Endothelial cell of umbilical vein (primary cell): Measurements from ENCODE around the gene LRP1B. TPM values are rescaled to one million over a fixed set of nuclear protein-coding genes. Genes with fewer than 3 reads are reported as not detected.

ENCODE experiments used
- BruUV-seq: library from RNA; stranded (reverse); fragments of 400-500 nt; replicated peaks from 2 replicates; lab custom pipeline; 2021; lab: Mats Ljungman, UMichigan
- CTCF ChIA-PET: fragments of 300-600, 350-600 bp; sonication (Branson Sonifier 250); formaldehyde crosslinking; loops from one replicate; lab custom pipeline; 2021; ENCODE audit warnings: antibody characterized with exemption, inconsistent platforms; lab: Charles Lee
- POLR2A ChIA-PET: fragments of 300-600, 350-600 bp; sonication (Branson Sonifier 250); formaldehyde crosslinking; loops from one replicate; lab custom pipeline; 2021; ENCODE audit warnings: antibody characterized with exemption, inconsistent platforms; lab: Charles Lee
- DNase-seq: peaks from one replicate; pipeline ENCODE4 v3.0.0-alpha.2; 2011; ENCODE audit warnings: low read depth, low spot score
- FAIRE-seq: peaks from 2 replicates; lab custom pipeline; 2011; peaks lifted over from hg19 to GRCh38; lab: Jason Lieb, UNC
- H2AFZ ChIP-seq: 2 replicates; pipeline ENCODE4 v1.6.0; 2012; ENCODE audit warnings: low read depth, low read length, control low read depth, inconsistent platforms
- H3K27ac ChIP-seq: 2 replicates; pipeline ENCODE4 v1.5.1; 2011; ENCODE audit warnings: low read depth, mild to moderate bottlenecking, control low read depth, low read length, moderate library complexity; ENCODE audit not compliant: insufficient read depth
- H3K27me3 ChIP-seq, 2 experiments: 2 replicates each; pipeline versions ENCODE4 v1.6.0 to v1.6.1; 2011; ENCODE audit warnings: low read length in 2 of 2, mixed read lengths in 1 of 2; ENCODE audit not compliant: control insufficient read depth in 2 of 2, insufficient read depth in 2 of 2
- H3K36me3 ChIP-seq, 2 experiments: 2 replicates in 1 of 2; 3 replicates in 1 of 2; pipeline ENCODE4 v1.5.1; 2011; ENCODE audit warnings: low read length in 2 of 2, mild to moderate bottlenecking in 1 of 2, moderate library complexity in 1 of 2; ENCODE audit not compliant: control insufficient read depth in 2 of 2, insufficient read depth in 2 of 2; ENCODE audit errors: extremely low read depth in 1 of 2
- H3K4me1 ChIP-seq: 3 replicates; pipeline ENCODE4 v1.5.1; 2011; ENCODE audit warnings: mild to moderate bottlenecking, low read length; ENCODE audit not compliant: control insufficient read depth, insufficient read depth; ENCODE audit errors: extremely low read depth
- H3K4me2 ChIP-seq: 2 replicates; pipeline ENCODE4 v1.6.1; 2011; ENCODE audit warnings: low read length, control low read depth, mixed read lengths; ENCODE audit not compliant: insufficient read depth
- H3K4me3 ChIP-seq, 3 experiments: fragments of 200-600 bp in 1 of 3; sonication (generic), shearing (Covaris generic) in 1 of 3; replicated peaks in 1 of 3; 2 replicates each; pipeline ENCODE4 v1.5.1; 2011 to 2016; ENCODE audit warnings: control low read depth in 3 of 3, low read length in 3 of 3, mild to moderate bottlenecking in 2 of 3, inconsistent platforms in 1 of 3, low read depth in 1 of 3, moderate library complexity in 1 of 3; ENCODE audit not compliant: insufficient read depth in 1 of 3
- H3K79me2 ChIP-seq: 2 replicates; pipeline ENCODE4 v1.6.0; 2012; ENCODE audit warnings: low read length, inconsistent platforms; ENCODE audit not compliant: control insufficient read depth, insufficient read depth
- H3K9ac ChIP-seq: replicated peaks from 2 replicates; pipeline ENCODE3; 2011; ENCODE audit warnings: low read length, control low read depth; ENCODE audit not compliant: insufficient read depth; ENCODE audit errors: extremely low read depth
- H3K9me1 ChIP-seq: replicated peaks from 3 replicates; pipeline ENCODE4 v1.6.0; 2011; ENCODE audit warnings: mild to moderate bottlenecking, low read length; ENCODE audit not compliant: control insufficient read depth, insufficient read depth; ENCODE audit errors: extremely low read depth
- H3K9me3 ChIP-seq: replicated peaks from 2 replicates; pipeline ENCODE4 v1.5.1; 2012; ENCODE audit warnings: low read length, inconsistent platforms; ENCODE audit not compliant: control insufficient read depth, insufficient read depth
- H4K20me1 ChIP-seq: replicated peaks from 2 replicates; pipeline ENCODE3; 2011; ENCODE audit warnings: mild to moderate bottlenecking, low read length; ENCODE audit not compliant: control insufficient read depth, insufficient read depth; ENCODE audit errors: extremely low read depth
- CTCF ChIP-seq, 2 donors: IDR thresholded peaks; 1 replicate in 1 of 2; 2 replicates in 1 of 2; pipeline ENCODE4 v1.5.1; 2011; ENCODE audit warnings: low read length in 2 of 2, mild to moderate bottlenecking in 2 of 2, moderate library complexity in 2 of 2, control low read depth in 1 of 2, inconsistent platforms in 1 of 2, low read depth in 1 of 2; ENCODE audit not compliant: insufficient read depth in 1 of 2; ENCODE audit errors: extremely low read depth in 1 of 2
- EZH2 ChIP-seq: IDR thresholded peaks from 2 replicates; pipeline ENCODE4 v1.6.1; 2012; ENCODE audit warnings: borderline replicate concordance, low read depth, mild to moderate bottlenecking, moderate library complexity, low read length, inconsistent platforms; ENCODE audit not compliant: severe bottlenecking
- FOS ChIP-seq: IDR thresholded peaks from 2 replicates; pipeline ENCODE4 v1.6.1; 2011; ENCODE audit warnings: mild to moderate bottlenecking, low read length, moderate library complexity, borderline replicate concordance; ENCODE audit not compliant: insufficient read depth
- GATA2 ChIP-seq: IDR thresholded peaks from 2 replicates; pipeline ENCODE4 v1.7.0; 2011; ENCODE audit warnings: low read depth, mild to moderate bottlenecking, moderate library complexity, mixed read lengths, low read length; ENCODE audit not compliant: insufficient read length, insufficient read depth
- JUN ChIP-seq: IDR thresholded peaks from 2 replicates; pipeline ENCODE4 v1.6.1; 2011; ENCODE audit warnings: borderline replicate concordance, low read depth; ENCODE audit not compliant: insufficient read length, insufficient read depth
- MAX ChIP-seq: IDR thresholded peaks from 2 replicates; pipeline ENCODE4 v1.6.1; 2011; ENCODE audit not compliant: insufficient read depth, insufficient read length
- MYC ChIP-seq: IDR thresholded peaks from one replicate; pipeline ENCODE4 v1.6.1; 2011; ENCODE audit warnings: mild to moderate bottlenecking, low read depth, low read length
- POLR2A ChIP-seq: IDR thresholded peaks from 2 replicates; pipeline ENCODE4 v1.6.1; 2012; ENCODE audit warnings: low read depth, mild to moderate bottlenecking, control low read depth, low read length
- POLR2AphosphoS5 ChIP-seq: IDR thresholded peaks from 2 replicates; pipeline ENCODE4 v1.6.1; 2012; ENCODE audit warnings: low read depth, mild to moderate bottlenecking, control low read depth, low read length, moderate library complexity; ENCODE audit not compliant: insufficient read depth
- dilution Hi-C: fragments of 300-500 bp; cut with MboI; formaldehyde crosslinking; loops from one replicate; pipeline ENCODE4 v1.15.0; 2019; ENCODE audit warnings: low sequenced_read_pairs; ENCODE audit not compliant: extremely low pct_ligation_motif_present
- intact Hi-C: fragments of 100-400 bp; cut with micrococcal nuclease; formaldehyde crosslinking; loops from one replicate; pipeline ENCODE4 v1.10.0; 2022
- polyA plus RNA-seq, 4 experiments: library from polyadenylated mRNA; depleted of rRNA in 3 of 4; stranded (reverse) in 3 of 4; unstranded in 1 of 4; fragments of >200 nt; gene quantifications; 2 replicates each; pipeline versions ENCODE4 v1.2.1 to v1.2.3, GENCODE V29; 2011 to 2012; ENCODE audit warnings: missing spikeins in 1 of 4
- total RNA-seq: library from RNA; stranded (reverse); gene quantifications from 2 replicates; pipeline ENCODE4 v1.2.3, GENCODE V29; 2021

Gene LRP1B
- total and polyA plus RNA-seq, 2 donors (not counting 3 experiments of a cell fraction or from before 2014, with no cell fraction given) = 0.03 to 0.07 TPM

GRCh38 chr2:140356697-140357096 is 1774.1 kb downstream of the LRP1B start:
- TF ChIP-seq MAX (no peak), MYC (no peak), FOS (no peak), JUN (no peak), GATA2 (no peak), POLR2AphosphoS5 (no peak), POLR2A (no peak)
- no peak for FAIRE-seq
- POLR2A ChIA-PET = no interaction called here

GRCh38 chr2:140355511-140356090 is 1775.2 kb downstream of the LRP1B start:
- ChIA-PET POLR2A (no interaction called here), CTCF (no interaction called here)
- Histone ChIP-seq H3K27me3 (no peaks in the 10 kb centered on the region), H3K36me3 (no peaks in the 10 kb centered on the region), H3K4me3 (no peak overlapping the region), H3K9ac (no peak overlapping the region), H3K79me2 (no peaks in the 10 kb centered on the region), H3K9me3 (no peaks in the 10 kb centered on the region), H3K27ac (no peak overlapping the region), H3K4me2 (no peak overlapping the region), H3K4me1 (no peaks in the 10 kb centered on the region), H2AFZ (no peak overlapping the region), H3K9me1 (no peaks in the 10 kb centered on the region), H4K20me1 (no peaks in the 10 kb centered on the region)
- DNase-seq = no peak
- intact Hi-C loops (no loop called here), dilution Hi-C loops (no loop called here)
- no peak for FAIRE-seq
- TF ChIP-seq EZH2 (no peak), GATA2 (no peak), MAX (no peak), CTCF (IDR thresholded peaks at IDR 0.05; ENCODE audit: extremely low read depth in 1 of 2, insufficient read depth in 1 of 2, low read depth in 1 of 2, low read length in 2 of 2) (no peak), FOS (no peak), JUN (no peak), POLR2AphosphoS5 (no peak), MYC (no peak), POLR2A (no peak)
- BruUV-seq = no TSS peak

More at GRCh38 chr2:140356697-140357096, 1774.1 kb downstream of the LRP1B start:
- Histone ChIP-seq H3K9me3 (no peaks in the 10 kb centered on the region), H3K79me2 (no peaks in the 10 kb centered on the region), H4K20me1 (no peaks in the 10 kb centered on the region), H3K9me1 (no peaks in the 10 kb centered on the region), H3K4me2 (no peak overlapping the region), H3K9ac (no peak overlapping the region), H3K27ac (no peak overlapping the region), H2AFZ (no peak overlapping the region), H3K36me3 (no peaks in the 10 kb centered on the region), H3K27me3 (no peaks in the 10 kb centered on the region), H3K4me3 (no peak overlapping the region), H3K4me1 (no peaks in the 10 kb centered on the region)
- CTCF ChIA-PET = no interaction called here
- intact Hi-C loops = no loop called here
- dilution Hi-C loops = no loop called here
- DNase-seq = no peak
- no TSS peak for BruUV-seq
